ENCODE data around the gene VAV1. TPM values are rescaled to one million over a fixed set of nuclear protein-coding genes. Genes with fewer than 3 reads are reported as not detected.

VAV1 gene
- total RNA-seq, 1 experiment from 2014 or later: not detected

DNA sequence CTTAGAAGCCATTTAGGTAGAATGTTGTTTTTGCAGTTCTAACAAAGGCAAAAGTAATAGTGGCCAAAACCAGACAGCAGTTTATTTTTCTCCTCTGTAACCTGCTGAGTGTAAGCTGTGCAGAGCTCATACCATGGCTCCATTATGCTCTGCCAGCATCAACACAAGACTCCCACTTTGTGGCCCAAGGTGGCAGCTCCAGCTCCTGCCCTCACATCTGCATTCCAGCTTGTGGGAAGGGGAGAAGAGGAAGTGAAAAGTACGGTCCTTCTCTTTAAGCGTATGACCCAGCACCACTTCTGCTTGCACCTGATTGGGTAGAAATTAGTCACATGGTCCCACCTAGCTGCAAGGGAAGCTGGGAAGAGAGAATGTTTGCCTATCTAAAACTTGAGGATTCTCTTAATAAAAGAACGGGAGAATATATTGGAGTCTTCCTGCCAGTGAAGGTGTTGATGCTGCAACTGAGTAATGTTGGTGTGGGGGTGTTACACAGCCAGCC is 134.1 kb downstream of the VAV1 start:
- Mint-ChIP-seq H3K9me3 (ENCODE audit: unreplicated experiment) (peaks cover 24% of the 10 kb centered on the region), H3K4me1 (ENCODE audit: low read depth, unreplicated experiment) (no peaks in the 10 kb centered on the region), H3K27me3 (ENCODE audit: insufficient read depth, unreplicated experiment) (no peaks in the 10 kb centered on the region), H3K36me3 (ENCODE audit: insufficient read depth, unreplicated experiment) (no peaks in the 10 kb centered on the region), H3K27ac (ENCODE audit: unreplicated experiment) (no peak overlapping the region), H3K4me3 (ENCODE audit: unreplicated experiment) (no peak overlapping the region)
- no peak for DNase-seq
- no peaks in the 10 kb centered on the region for H3K27me3 ChIP-seq (replicated peaks; ENCODE audit: control insufficient read depth, insufficient read depth, low read length)
- ChIA-PET POLR2A (no interaction called here), CTCF (no interaction called here)
- H3K9me3 ChIP-seq: peaks cover 10% of the 10 kb centered on the region; the same call in 1 of the 2 replicates
- TF ChIP-seq, protein P1, sequence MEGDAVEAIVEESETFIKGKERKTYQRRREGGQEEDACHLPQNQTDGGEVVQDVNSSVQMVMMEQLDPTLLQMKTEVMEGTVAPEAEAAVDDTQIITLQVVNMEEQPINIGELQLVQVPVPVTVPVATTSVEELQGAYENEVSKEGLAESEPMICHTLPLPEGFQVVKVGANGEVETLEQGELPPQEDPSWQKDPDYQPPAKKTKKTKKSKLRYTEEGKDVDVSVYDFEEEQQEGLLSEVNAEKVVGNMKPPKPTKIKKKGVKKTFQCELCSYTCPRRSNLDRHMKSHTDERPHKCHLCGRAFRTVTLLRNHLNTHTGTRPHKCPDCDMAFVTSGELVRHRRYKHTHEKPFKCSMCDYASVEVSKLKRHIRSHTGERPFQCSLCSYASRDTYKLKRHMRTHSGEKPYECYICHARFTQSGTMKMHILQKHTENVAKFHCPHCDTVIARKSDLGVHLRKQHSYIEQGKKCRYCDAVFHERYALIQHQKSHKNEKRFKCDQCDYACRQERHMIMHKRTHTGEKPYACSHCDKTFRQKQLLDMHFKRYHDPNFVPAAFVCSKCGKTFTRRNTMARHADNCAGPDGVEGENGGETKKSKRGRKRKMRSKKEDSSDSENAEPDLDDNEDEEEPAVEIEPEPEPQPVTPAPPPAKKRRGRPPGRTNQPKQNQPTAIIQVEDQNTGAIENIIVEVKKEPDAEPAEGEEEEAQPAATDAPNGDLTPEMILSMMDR (IDR thresholded peaks at IDR 0.05; ENCODE audit: insufficient read depth in 1 of 2, low read depth in 1 of 2, low read length in 1 of 2, severe bottlenecking in 1 of 2, unreplicated experiment in 1 of 2): no peak
- BruUV-seq (replicated peaks): no TSS peak
- no peaks in the 10 kb centered on the region for H3K36me3 ChIP-seq (ENCODE audit: control insufficient read depth, insufficient read depth, low read length)
- no peak overlapping the region for H3K4me3 ChIP-seq (ENCODE audit: low read depth, low read length)
- H3K4me1 ChIP-seq: no peaks in the 10 kb centered on the region
- intact Hi-C loops (cut with micrococcal nuclease; ENCODE audit: unreplicated experiment): no loop called here

Small RNA genes within 50 kb of the gene (microRNA-seq; reads per million reads assigned to microRNA genes)
- not detected for gene MIR6791

Other genes with a start within 250 kb of the VAV1 start
- 0.77 and 1.3 TPM in 2 replicates for gene TNFSF9, start 241.7 kb upstream of the VAV1 start, total RNA-seq (2022)
- not detected in 2 replicates for gene CD70, start 181.6 kb upstream of the VAV1 start, total RNA-seq (2022)
- not detected in 2 replicates for gene TNFSF14, start 102.5 kb upstream of the VAV1 start, total RNA-seq (2022)
- 19.3 and 21.7 TPM in 2 replicates for gene C3, start 52.1 kb upstream of the VAV1 start, total RNA-seq (2022)
- 48.9 and 53.6 TPM in 2 replicates for gene GPR108, start 35.1 kb upstream of the VAV1 start, total RNA-seq (2022)
- 106 and 107 TPM in 2 replicates for gene TRIP10, start 33.0 kb upstream of the VAV1 start, total RNA-seq (2022)
- gene SH2D3A, start 5.3 kb upstream of the VAV1 start, total RNA-seq (2022): 20.5 and 24.5 TPM in 2 replicates
- not detected in 2 replicates for gene ADGRE1, start 114.9 kb downstream of the VAV1 start, total RNA-seq (2022)
- gene MBD3L2B, start 248.7 kb downstream of the VAV1 start, total RNA-seq (2022): not detected in 2 replicates

All from Caco-2 (cell line).